ENCODE data around the gene SCAPER.

GRCh38 chr15:76795217-76795616 is 109.9 kb downstream of the SCAPER start:
- TF ChIP-seq ZNF423 (tag by site-specific recombination; IDR thresholded peaks at IDR 0.05) (no peak), CTCF (tag by site-specific recombination; IDR thresholded peaks at IDR 0.05) (no peak), ZNF274 (IDR thresholded peaks at IDR 0.05; ENCODE audit: low read length) (no peak), ZNF274 (tag by site-specific recombination; IDR thresholded peaks at IDR 0.05; ENCODE audit: borderline replicate concordance) (no peak), ZNF560 (tag by site-specific recombination; IDR thresholded peaks at IDR 0.05; ENCODE audit: borderline replicate concordance) (no peak), ZNF549 (tag by site-specific recombination; IDR thresholded peaks at IDR 0.05) (no peak), ZNF10 (tag by site-specific recombination; IDR thresholded peaks at IDR 0.05) (no peak)

Measured in HEK293 (cell line).